NCI-H510A (cell line): ENCODE results near the gene RMC1.
"Not testable (repeated sequence)": the region's sequence is repeated elsewhere in the genome, so short reads cannot be mapped to it uniquely, and the experiment has no call there.

Experiments used
- DNase-seq: peaks from one replicate; lab custom pipeline; 2025; lab: John Stamatoyannopoulos, UW

The RMC1 gene

GRCh38 chr18:23563377-23564043, 60.2 kb downstream of the RMC1 start:
- no peak for DNase-seq

- no peak for DNase-seq
Observed at GRCh38 chr18:23565916-23566547, 62.7 kb downstream of the RMC1 start.

GRCh38 chr18:23567671-23568070, 64.4 kb downstream of the RMC1 start:
- DNase-seq: no peak

- DNase-seq: no peak
Observed at GRCh38 chr18:23568281-23569138, 65.2 kb downstream of the RMC1 start.

- DNase-seq: no peak
Observed at GRCh38 chr18:23569299-23570063, 66.2 kb downstream of the RMC1 start.

GRCh38 chr18:23570912-23571504, 67.7 kb downstream of the RMC1 start:
- no peak for DNase-seq

GRCh38 chr18:23572012-23572411, 68.7 kb downstream of the RMC1 start:
- no peak for DNase-seq

GRCh38 chr18:23572570-23572969, 69.3 kb downstream of the RMC1 start:
- DNase-seq: no peak

GRCh38 chr18:23573020-23573419, 69.7 kb downstream of the RMC1 start:
- DNase-seq: no peak

GRCh38 chr18:23573626-23574431, 70.5 kb downstream of the RMC1 start:
- no peak for DNase-seq

- DNase-seq: no peak
Observed at GRCh38 chr18:23574611-23575308, 71.4 kb downstream of the RMC1 start.

GRCh38 chr18:23575309-23575651, 72.0 kb downstream of the RMC1 start:
- DNase-seq: no peak

- not testable (repeated sequence) for DNase-seq
Observed at GRCh38 chr18:23577521-23577920, 74.2 kb downstream of the RMC1 start.

- no peak for DNase-seq
Observed at GRCh38 chr18:23578067-23578701, 74.9 kb downstream of the RMC1 start.

GRCh38 chr18:23578891-23579653, 75.8 kb downstream of the RMC1 start:
- DNase-seq: no peak

- DNase-seq: no peak
Observed at GRCh38 chr18:23580677-23581367, 77.5 kb downstream of the RMC1 start.
